Activated CD4-positive, alpha-beta T cell treated with anti-CD3 and anti-CD28 coated beads, Interleukin-2, Interleukin-4, amounts not matched to agents 100 ng/mL and 50 ng/mL, durations not matched to agents 16 hours and 8 hours (primary cell): ENCODE data around the gene SKIL.

Experiments used
- DNase-seq: peaks from one replicate; pipeline ENCODE4 v3.0.0-alpha.2; 2020; ENCODE audit warnings: low spot score

The SKIL gene

DNA sequence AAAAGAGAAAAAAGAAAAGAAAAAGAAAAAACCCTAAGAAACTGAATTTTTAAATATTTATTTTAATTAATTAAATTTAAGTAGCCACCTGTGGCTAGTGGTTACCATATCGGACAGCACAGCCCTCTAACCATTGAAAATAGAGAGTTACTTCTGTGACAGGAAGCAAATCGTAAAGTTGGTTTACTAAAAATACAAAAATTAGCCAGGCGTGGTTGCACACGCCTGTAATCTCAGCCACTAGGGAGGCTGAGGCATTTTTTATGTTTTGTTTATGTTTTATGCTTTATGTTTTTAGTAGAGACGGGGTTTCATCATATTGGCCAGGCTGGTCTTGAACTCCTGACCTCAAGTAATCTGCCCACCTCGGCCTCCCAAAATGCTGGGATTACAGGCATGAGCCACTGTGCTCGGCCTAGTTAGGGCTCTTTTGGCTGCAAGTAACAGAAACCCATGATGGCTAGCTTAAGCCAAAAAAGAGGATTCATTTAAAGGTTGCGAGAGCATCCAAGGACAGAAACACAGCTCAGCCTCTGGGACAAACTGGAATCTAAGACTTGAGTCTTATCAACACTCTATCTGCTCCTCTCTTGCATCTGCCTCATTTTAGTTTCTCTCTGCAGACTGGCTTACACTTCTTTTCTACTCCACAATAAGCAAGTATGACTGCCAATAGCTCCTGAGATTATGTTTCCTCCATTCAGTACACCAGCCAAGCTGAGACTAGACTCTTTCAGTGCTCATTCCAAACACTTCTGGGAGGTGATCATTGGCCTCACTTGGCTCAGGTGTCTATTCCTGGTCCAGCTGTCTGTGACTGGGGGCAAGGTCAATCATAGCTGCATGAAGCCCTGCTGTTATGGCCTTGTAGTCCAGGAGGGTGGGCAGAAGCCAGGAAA is 6.8 kb upstream of the SKIL start:
- DNase-seq: no peak

DNA sequence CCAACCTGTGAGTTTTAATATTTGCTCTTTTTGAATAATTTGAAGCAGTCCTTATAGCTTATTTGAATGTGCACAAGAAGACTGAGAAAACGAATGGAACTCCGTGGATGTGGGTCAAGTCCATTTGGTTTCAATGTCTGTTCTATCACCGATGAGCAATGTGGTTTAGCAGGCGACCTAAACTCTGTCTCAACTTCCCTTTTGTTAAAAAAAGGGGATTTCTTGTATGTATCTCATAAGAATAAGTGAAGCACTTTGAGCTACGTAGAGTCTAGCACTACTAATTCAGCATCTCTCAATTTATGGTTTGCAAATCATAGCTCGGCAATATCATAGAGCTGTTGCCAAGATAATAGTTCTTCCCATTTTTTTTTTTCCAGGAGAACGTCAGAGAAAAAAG is 4.6 kb upstream of the SKIL start:
- no peak for DNase-seq

DNA sequence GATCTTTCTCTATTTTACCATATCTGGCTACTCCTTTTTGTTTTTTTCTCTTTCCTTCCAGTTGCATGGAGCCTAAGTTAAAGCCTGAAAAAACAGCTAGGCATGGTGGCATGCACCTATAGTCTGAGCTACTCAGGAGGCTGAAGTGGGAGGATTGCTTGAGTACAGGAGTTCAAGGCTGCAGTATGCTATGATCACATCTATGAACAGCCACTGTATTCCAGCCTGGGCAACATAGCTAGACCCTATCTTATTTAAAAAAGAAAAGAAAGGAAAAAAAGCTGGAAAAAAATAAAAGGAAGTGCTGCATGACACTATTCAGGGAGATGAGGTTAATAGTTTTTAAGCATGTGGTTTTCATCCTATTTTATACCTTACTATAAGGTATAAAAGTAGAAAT is 4.0 kb upstream of the SKIL start:
- no peak for DNase-seq

DNA sequence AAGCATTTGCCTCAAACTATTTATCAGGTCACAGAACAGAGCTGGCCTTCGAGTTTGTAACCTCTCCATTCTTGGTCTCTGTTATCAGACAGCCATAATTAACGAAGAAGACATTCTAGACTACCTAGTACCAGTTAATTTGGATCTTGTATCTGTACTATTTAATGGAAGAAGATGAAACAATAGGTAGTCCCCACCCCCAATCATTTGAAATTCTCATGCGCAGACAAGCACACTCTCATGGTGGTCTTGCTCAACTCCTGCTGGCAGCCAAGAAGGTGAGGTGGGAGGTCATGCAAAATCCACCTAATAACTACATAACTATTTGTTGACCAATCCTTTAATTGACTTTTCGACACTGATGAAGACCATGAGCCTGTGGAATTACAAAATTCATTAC is 2.8 kb upstream of the SKIL start:
- no peak for DNase-seq

DNA sequence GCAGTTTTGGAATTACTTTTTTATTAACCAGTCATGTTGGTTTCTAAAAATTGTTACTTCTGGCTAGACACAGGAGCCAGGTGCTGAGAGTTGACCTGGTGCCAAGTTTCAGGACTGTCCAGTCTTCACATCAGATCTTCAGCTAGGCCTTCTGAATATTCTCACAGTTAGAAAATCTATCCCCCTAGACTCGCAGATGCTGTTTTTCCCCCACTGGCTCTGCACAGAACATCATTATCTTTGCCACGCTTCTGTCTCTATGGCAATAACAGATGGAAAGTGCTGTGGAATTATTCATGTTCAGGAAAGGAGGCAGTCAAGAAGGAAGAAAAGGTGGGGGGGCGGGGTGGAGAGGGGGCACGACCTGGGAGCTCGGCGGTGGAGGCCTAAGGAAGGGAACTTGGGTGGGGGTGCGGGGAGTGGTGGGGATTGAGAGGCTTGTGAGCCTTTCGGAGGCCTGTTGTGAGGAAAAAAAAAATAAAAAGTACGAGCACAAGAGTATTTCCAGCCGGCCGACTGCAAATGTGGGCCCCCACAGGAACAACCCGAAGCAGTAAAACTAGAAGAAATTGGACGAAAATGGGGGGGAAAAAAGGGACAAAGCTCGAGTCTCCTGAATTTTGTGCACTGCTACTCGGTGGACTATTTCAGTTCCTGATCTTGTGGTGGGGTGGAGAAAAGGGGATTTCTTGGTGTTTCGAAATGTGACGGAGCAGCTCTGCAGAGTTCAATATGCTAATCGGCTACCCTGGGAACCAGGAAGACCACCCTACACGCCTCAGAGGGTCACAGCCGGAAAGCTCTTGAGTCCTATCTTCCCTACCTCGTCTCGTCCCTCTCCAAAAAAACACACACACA is 1.5 kb upstream of the SKIL start:
- peak; percentile 15 for DNase-seq

DNA sequence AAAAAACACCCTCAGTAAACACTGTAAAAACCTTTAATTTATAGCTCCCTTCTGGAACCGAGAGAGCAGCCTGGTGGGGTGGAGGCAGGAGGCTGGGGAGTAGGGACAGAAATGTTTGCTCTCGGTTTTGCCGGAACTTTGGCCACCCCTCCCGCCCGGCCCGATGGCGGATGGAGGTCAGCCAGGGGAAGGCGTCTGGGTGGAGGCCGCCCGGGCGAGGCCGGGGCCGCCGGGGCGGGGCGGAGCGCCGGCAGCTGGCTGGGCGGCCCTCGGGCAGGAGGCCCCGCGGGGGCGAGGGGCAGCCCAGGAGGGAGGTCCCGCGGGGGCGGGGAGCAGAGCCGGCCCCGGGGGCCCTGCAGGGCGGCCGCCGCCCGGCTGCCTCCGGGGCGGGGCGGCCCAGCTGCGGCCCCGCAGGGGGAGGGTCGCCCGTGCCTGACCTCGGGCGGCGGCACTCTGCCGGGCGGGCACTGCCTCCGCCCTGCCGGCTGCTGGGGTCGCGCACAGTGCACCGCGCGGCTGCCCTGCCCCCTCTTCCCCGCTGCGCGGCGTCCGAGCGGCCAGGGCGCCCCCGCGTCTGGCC is 829 bp upstream of the SKIL start:
- peak; percentile 42 for DNase-seq

DNA sequence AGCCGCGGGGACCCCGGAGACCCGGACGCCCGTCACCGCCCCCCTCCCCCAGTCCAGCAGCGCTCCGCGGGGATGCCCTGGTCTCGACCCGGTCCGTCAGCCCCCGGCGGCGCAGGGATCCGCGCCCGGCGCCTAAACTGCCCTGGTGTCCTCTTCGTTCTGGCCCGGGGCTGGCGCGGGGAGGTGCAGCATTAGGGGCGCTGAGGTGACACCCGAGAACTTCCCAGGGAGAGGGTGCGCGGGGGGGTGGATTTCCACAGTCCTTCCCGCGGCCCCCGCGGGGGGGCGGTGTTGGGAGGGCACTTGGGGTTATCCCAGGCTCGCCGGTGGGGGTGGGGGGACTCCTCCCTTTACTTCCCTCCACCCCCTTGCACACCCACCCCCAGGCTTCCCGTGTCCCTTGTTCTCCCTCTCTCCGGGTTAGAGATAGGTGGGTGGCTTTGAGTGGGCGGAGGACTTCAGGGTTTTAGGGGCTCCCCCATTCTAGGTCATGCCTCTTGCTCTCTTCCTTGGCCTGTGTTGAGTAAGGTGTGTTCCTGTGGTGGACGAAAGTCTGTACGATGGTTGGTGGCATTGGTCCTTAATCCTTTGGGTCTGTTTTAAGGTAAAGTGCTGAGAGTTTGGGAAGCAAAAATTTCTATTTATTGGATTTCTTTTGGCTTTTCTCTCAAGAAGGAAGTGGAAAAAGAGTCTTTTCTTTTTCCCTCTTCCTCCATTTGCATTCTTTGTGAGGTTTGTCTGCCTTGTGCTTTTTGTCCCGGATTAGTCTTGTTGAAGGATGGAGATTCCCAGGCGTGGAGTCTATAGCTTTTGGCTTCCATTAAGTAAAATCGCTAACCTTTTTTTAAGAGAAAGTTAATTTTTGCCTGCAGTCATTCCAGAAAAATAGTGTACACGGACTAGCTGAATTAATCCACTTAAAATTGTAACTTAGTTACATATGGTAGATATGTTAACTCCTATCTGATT is 811 bp downstream of the SKIL start:
- DNase-seq: peak; percentile 59

DNA sequence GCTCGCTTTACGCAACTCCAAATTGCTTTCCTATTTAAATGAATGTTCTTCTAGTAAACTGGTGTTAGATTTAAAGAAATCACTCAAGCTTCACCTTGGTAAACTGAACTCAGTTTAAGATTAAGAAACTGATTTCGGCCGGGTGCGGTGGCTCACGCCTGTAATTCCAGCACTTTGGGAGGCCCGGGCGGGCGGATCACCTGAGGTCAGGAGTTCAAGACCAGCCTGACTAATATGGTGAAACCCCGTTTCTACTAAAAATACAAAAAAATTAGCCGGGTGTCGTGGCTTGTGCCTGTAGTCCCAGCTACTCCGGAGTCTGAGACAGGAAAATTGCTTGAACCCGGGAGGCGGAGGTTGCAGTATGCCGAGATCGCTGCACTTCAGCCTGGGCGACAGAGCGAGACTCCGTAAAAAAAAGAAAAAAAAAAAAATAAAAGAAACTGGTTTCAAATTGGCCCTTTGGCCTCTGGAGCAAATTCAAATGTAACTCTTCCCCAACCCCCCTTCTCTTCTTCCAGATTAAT is 1.7 kb downstream of the SKIL start:
- no peak for DNase-seq

DNA sequence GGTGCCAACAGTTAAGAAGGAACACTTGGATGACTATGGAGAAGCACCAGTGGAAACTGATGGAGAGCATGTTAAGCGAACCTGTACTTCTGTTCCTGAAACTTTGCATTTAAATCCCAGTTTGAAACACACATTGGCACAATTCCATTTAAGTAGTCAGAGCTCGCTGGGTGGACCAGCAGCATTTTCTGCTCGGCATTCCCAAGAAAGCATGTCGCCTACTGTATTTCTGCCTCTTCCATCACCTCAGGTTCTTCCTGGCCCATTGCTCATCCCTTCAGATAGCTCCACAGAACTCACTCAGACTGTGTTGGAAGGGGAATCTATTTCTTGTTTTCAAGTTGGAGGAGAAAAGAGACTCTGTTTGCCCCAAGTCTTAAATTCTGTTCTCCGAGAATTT is 3.0 kb downstream of the SKIL start:
- no peak for DNase-seq

GRCh38 chr3:170360916-170361315 is 3.4 kb downstream of the SKIL start:
- no peak for DNase-seq

- no peak for DNase-seq
These were observed 4.2 kb downstream of the SKIL start for GRCh38 chr3:170361711-170362110.

DNA sequence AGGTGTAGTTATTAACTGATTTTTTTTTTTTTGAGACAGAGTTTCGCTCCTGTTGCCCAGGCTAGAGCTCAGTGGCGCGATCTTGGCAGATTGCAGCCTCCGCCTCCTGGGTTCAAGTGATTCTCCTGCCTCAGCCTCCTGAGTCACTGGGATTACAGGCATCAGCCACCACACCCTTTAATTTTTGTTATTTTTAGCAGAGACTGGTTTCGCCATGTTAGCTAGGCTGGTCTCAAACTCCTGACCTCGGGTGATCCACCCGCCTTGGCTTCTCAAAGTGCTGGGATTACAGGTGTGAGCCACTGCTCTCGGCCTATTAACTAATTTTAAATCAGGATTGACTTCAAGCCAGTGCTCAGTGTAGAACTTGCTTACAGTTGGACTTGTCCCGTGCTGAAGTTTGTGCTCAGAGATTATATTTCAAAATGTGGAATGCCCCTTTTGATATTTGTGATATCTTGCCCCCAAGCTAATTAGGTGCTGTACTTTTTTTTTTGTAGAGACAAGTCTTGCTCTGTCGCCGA is 6.0 kb downstream of the SKIL start:
- no peak for DNase-seq

DNA sequence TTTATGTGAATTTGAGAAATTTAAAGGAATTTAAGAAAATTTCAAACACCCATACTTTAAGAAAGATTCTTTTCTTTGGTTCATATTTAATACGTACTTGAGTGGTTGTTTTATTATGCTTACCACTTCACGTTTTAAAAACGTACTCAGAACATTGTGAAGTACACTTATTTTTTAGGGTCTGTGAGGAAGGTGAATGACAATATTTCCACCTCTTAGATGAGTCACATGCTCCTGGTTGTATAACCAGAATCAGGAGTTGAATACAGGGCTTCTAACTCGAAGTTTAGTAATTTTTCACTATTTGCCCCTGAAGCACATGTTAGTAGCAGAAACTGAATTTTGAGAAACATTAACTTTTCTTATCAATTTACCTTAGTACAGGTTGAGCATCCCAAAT is 7.5 kb downstream of the SKIL start:
- DNase-seq: no peak

- DNase-seq: no peak
These were observed 10.3 kb downstream of the SKIL start for GRCh38 chr3:170367797-170368196.

- no peak for DNase-seq
These were observed 11.4 kb downstream of the SKIL start for GRCh38 chr3:170368921-170369320.

GRCh38 chr3:170372190-170372879 is 14.8 kb downstream of the SKIL start:
- DNase-seq: no peak

- no peak for DNase-seq
These were observed 26.1 kb downstream of the SKIL start for GRCh38 chr3:170383567-170383966.

GRCh38 chr3:170386468-170386867 is 29.0 kb downstream of the SKIL start:
- no peak for DNase-seq

GRCh38 chr3:170387950-170388349 is 30.4 kb downstream of the SKIL start:
- no peak for DNase-seq

- DNase-seq: no peak
These were observed 33.6 kb downstream of the SKIL start for GRCh38 chr3:170391108-170391507.

DNA sequence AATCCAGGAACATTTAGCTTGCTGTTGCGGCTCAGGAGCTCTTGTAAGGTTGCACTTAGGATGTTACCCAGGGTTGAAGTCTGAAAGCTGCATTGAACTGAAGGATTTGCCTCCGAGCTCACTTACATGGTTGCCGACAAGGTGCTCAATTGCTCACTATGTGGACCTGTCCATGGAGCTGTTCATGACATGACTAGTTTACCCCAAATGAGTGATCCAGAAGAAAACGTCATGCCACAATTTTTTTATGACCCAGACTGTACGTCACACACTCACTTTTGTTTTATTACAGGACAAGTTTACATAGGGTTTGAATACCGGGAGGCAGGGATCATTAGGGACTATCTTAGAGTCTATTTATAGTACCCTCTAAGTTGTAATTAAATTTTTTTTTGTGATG is 40.2 kb downstream of the SKIL start:
- DNase-seq: no peak
